ENCODE measurements around the gene FBXL7.

Gene FBXL7

DNA sequence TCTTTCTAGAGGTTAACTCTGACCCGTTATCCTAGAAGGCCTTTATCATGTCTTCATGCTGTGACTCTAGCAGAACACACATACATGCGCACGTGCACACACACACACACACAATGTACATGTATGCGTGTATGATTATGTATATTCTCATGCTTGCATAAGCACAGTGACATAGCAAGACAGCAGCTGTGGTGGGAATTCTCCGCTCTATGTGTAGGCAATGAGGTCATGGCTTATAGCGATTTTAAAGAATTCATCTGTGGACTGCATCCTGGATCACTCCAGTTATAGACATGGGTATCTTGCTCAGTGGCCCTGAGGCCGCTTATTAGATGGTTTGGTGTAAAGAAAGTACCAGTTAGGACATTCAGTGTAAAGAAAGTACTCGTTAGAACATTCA is 106.2 kb downstream of the FBXL7 start:
- DNase-seq (ENCODE audit: low spot score) = no peak
- TF ChIP-seq, protein P1, sequence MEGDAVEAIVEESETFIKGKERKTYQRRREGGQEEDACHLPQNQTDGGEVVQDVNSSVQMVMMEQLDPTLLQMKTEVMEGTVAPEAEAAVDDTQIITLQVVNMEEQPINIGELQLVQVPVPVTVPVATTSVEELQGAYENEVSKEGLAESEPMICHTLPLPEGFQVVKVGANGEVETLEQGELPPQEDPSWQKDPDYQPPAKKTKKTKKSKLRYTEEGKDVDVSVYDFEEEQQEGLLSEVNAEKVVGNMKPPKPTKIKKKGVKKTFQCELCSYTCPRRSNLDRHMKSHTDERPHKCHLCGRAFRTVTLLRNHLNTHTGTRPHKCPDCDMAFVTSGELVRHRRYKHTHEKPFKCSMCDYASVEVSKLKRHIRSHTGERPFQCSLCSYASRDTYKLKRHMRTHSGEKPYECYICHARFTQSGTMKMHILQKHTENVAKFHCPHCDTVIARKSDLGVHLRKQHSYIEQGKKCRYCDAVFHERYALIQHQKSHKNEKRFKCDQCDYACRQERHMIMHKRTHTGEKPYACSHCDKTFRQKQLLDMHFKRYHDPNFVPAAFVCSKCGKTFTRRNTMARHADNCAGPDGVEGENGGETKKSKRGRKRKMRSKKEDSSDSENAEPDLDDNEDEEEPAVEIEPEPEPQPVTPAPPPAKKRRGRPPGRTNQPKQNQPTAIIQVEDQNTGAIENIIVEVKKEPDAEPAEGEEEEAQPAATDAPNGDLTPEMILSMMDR (IDR thresholded peaks at IDR 0.05; ENCODE audit: extremely low read depth, missing control alignments) = no peak

- DNase-seq (ENCODE audit: low spot score) = no peak
- TF ChIP-seq, protein P1 (IDR thresholded peaks at IDR 0.05; ENCODE audit: extremely low read depth, missing control alignments) = no peak
Observed at GRCh38 chr5:15607076-15607475, 107.1 kb downstream of the FBXL7 start.

- no peak for DNase-seq (ENCODE audit: low spot score)
- TF ChIP-seq, protein P1 (IDR thresholded peaks at IDR 0.05; ENCODE audit: extremely low read depth, missing control alignments) = no peak
Observed at GRCh38 chr5:15609076-15609725, 109.2 kb downstream of the FBXL7 start.

DNA sequence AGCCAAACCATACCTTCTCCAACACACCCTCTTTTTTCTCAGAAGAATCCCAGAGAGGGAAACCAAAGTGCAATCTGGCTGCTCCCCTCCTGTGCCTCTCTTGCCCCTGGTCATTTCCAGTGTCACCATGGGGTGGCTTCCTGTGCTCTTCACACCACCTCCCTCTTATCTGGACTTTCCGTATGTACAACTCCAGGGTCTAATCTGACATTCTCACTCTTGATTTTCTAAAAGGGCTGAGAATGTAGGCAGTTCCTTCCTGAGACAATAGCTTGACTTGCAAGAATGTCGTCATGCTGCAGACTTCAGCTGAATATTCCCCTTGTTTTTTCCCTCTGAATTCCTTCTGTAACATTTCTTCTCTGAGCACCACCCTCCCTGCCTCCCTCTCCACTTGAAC is 110.2 kb downstream of the FBXL7 start:
- TF ChIP-seq, protein P1 (IDR thresholded peaks at IDR 0.05; ENCODE audit: extremely low read depth, missing control alignments) = no peak
- no peak for DNase-seq (ENCODE audit: low spot score)

DNA sequence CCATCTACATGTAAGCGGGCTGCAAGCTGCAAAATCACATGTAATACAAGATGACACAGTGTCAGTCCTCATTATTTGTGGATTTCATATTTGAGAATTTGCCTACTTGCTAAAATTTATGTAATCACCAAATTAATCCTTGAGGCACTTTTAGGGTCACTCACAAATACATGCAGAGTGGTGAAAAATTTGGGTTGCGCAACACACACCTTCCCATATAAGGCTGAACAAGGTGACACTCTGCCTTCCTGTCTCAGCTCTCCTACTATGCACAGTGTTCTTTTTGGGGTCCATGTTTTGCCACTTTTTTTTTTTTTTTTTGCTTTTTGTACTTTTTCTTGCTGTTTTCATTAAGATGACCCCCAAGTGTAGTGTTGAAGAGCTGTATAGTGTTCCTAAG is 111.0 kb downstream of the FBXL7 start:
- TF ChIP-seq, protein P1 (IDR thresholded peaks at IDR 0.05; ENCODE audit: extremely low read depth, missing control alignments) = no peak
- DNase-seq (ENCODE audit: low spot score) = no peak

DNA sequence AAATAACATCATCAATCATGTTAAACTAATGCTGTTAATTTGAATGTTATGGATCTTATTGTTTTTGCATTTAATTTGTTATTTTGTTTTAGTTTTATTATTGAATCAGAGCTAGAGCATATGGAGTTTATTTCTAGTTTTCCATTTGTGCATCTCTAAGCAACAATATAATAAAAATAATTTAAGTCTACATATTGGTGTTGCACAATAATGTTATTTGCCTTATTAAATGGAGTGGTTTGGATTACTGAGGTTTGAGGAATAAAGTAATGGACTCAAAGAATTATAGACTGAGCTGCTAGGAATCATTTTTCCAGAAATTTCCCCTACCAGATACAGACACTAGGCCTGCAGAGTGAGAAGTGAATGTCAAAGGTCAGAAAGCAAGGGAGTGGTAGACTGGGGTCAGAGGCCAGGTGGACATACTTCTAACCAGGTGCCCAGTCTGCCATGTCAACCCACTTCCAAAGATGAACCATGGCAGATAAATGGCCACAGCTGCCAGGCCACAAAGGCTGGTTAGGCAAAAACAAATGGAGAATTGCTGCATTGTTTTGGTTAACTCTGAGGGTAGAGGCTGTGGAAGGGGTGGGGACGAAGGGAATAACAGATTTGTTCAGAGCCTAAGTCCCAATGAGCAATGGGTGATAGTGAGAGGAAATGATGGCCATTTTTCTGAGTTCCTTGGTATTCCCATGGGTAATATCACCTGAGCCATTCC is 113.1 kb downstream of the FBXL7 start:
- DNase-seq (ENCODE audit: low spot score) = no peak

GRCh38 chr5:15614679-15615078 is 114.7 kb downstream of the FBXL7 start:
- DNase-seq (ENCODE audit: low spot score) = no peak
- TF ChIP-seq, protein P1 (IDR thresholded peaks at IDR 0.05; ENCODE audit: extremely low read depth, missing control alignments) = no peak

More for the DNA sequence above, 113.1 kb downstream of the FBXL7 start:
- TF ChIP-seq, protein P1 (IDR thresholded peaks at IDR 0.05; ENCODE audit: extremely low read depth, missing control alignments) = no peak
